SK-N-SH (cell line): ENCODE results near the gene PLEKHG2. TPM values are rescaled to one million over a fixed set of nuclear protein-coding genes. Genes with fewer than 3 reads are reported as not detected.

ENCODE experiments used
- CTCF ChIA-PET: fragments of 300-600, 350-600 bp; formaldehyde crosslinking; extraction: SDS; loops from one replicate; lab custom pipeline; 2021; lab: Yijun Ruan, JAX
- POLR2A ChIA-PET: fragments of 350-600 bp; sonication (Branson Sonifier 250); formaldehyde crosslinking; extraction: SDS; loops from one replicate; lab custom pipeline; 2020; ENCODE audit warnings: antibody characterized with exemption, inconsistent platforms; lab: Yijun Ruan, JAX
- DNase-seq: peaks from one replicate; pipeline ENCODE4 v3.0.0; 2012
- H2AFZ ChIP-seq: fragments of 200-600 bp; sonication (generic); 2 replicates; pipeline ENCODE4 v1.8.1; 2016; ENCODE audit warnings: antibody characterized with exemption, mild to moderate bottlenecking, low read depth
- H3F3A ChIP-seq: fragments of 200-600 bp; sonication (generic); replicated peaks from 2 replicates; pipeline ENCODE3; 2016; ENCODE audit warnings: antibody characterized with exemption, mild to moderate bottlenecking; ENCODE audit not compliant: insufficient read depth
- H3K27ac ChIP-seq, 2 experiments: fragments of 200-500 bp in 1 of 2; fragments of 200-600 bp in 1 of 2; sonication (Bioruptor generic) in 1 of 2; sonication (generic), shearing (Covaris generic) in 1 of 2; 2 replicates each; pipeline versions ENCODE4 v1.5.1 to v1.6.1; 2014 to 2016; ENCODE audit warnings: low read depth in 2 of 2, inconsistent platforms in 1 of 2, low read length in 1 of 2, mild to moderate bottlenecking in 1 of 2, mixed read lengths in 1 of 2
- H3K27me3 ChIP-seq: fragments of 200-600 bp; sonication (generic), shearing (Covaris generic); 2 replicates; pipeline ENCODE4 v1.6.1; 2016; ENCODE audit warnings: mixed run types; ENCODE audit not compliant: insufficient read depth
- H3K36me3 ChIP-seq, 2 experiments: fragments of 200-500 bp in 1 of 2; fragments of 200-600 bp in 1 of 2; sonication (Bioruptor generic) in 1 of 2; sonication (generic) in 1 of 2; replicated peaks in 1 of 2; 2 replicates each; pipeline versions ENCODE3 to v1.5.1; 2014 to 2016; ENCODE audit warnings: low read length in 1 of 2, mild to moderate bottlenecking in 1 of 2; ENCODE audit not compliant: insufficient read depth in 2 of 2, control insufficient read depth in 1 of 2
- H3K4me1 ChIP-seq, 2 experiments: fragments of 200-500 bp in 1 of 2; fragments of 200-600 bp in 1 of 2; sonication (Bioruptor generic) in 1 of 2; sonication (generic), shearing (Covaris generic) in 1 of 2; 2 replicates each; pipeline versions ENCODE4 v1.5.1 to v1.6.1; 2014 to 2016; ENCODE audit warnings: low read depth in 1 of 2, low read length in 1 of 2, mixed run types in 1 of 2; ENCODE audit not compliant: insufficient read depth in 2 of 2, control insufficient read depth in 1 of 2
- H3K4me2 ChIP-seq: fragments of 200-600 bp; sonication (generic), shearing (Covaris generic); 2 replicates; pipeline ENCODE4 v1.6.1; 2017; ENCODE audit warnings: mixed run types
- H3K4me3 ChIP-seq, 2 experiments: fragments of 200-500 bp in 1 of 2; fragments of 200-600 bp in 1 of 2; sonication (Bioruptor generic) in 1 of 2; sonication (generic), shearing (Covaris generic) in 1 of 2; 2 replicates each; pipeline versions ENCODE4 v1.5.1 to v1.8.1; 2014 to 2016; ENCODE audit warnings: low read depth in 2 of 2, inconsistent platforms in 1 of 2, low read length in 1 of 2, mild to moderate bottlenecking in 1 of 2, mixed read lengths in 1 of 2, moderate library complexity in 1 of 2
- H3K79me2 ChIP-seq: fragments of 200-600 bp; sonication (generic); 2 replicates; pipeline ENCODE4 v1.8.1; 2017; ENCODE audit warnings: mild to moderate bottlenecking; ENCODE audit not compliant: insufficient read depth
- H3K9ac ChIP-seq: fragments of 200-600 bp; sonication (generic); 2 replicates; pipeline ENCODE4 v1.6.1; 2017; ENCODE audit warnings: mixed run types
- H3K9me2 ChIP-seq: fragments of 200-600 bp; sonication (generic); 2 replicates; pipeline ENCODE4 v1.6.1; 2017; ENCODE audit warnings: mixed run types
- H3K9me3 ChIP-seq: fragments of 200-600 bp; sonication (generic); 2 replicates; pipeline ENCODE4 v1.6.1; 2017; ENCODE audit warnings: mixed run types, mild to moderate bottlenecking, moderate library complexity
- H4K20me1 ChIP-seq: fragments of 200-600 bp; sonication (generic); 2 replicates; pipeline ENCODE4 v1.6.1; 2017; ENCODE audit warnings: mild to moderate bottlenecking, mixed run types; ENCODE audit not compliant: insufficient read depth
- CTCF ChIP-seq: fragments of 200-600 bp; sonication (generic); IDR thresholded peaks from 2 replicates; pipeline ENCODE4 v1.6.1; 2017; ENCODE audit warnings: antibody characterized with exemption, mild to moderate bottlenecking, moderate library complexity
- FOXM1 ChIP-seq: IDR thresholded peaks from 2 replicates; pipeline ENCODE4 v1.4.0; 2012; ENCODE audit warnings: low read depth, mild to moderate bottlenecking
- GATA2 ChIP-seq: sonication (generic); formaldehyde crosslinking; IDR thresholded peaks from 2 replicates; pipeline ENCODE4 v1.5.0; 2020; ENCODE audit warnings: mild to moderate bottlenecking, missing genetic modification reagents
- JUND ChIP-seq: IDR thresholded peaks from 2 replicates; pipeline ENCODE4 v1.4.0; 2012
- NRF1 ChIP-seq: IDR thresholded peaks from 2 replicates; pipeline ENCODE4 v1.6.1; 2012; ENCODE audit warnings: low read depth, mild to moderate bottlenecking, low read length
- RAD21 ChIP-seq: IDR thresholded peaks from 2 replicates; pipeline ENCODE4 v1.6.1; 2012; ENCODE audit warnings: mild to moderate bottlenecking, low read length
- REST ChIP-seq: IDR thresholded peaks from 2 replicates; pipeline ENCODE4 v1.6.1; 2012; ENCODE audit warnings: mild to moderate bottlenecking, low read depth, low read length, moderate library complexity
- RXRA ChIP-seq: IDR thresholded peaks from 2 replicates; pipeline ENCODE4 v1.4.0; 2012; ENCODE audit warnings: low read depth, mild to moderate bottlenecking, borderline replicate concordance
- TAF1 ChIP-seq: IDR thresholded peaks from 2 replicates; pipeline ENCODE4 v1.6.1; 2012; ENCODE audit warnings: low read depth, mild to moderate bottlenecking, low read length, moderate library complexity, borderline replicate concordance
- TCF12 ChIP-seq: IDR thresholded peaks from 2 replicates; pipeline ENCODE4 v1.4.0; 2012
- WGBS: methylation state at CpG from one replicate; pipeline ENCODE4 v1.1.6; 2017; ENCODE audit warnings: low lambda C conversion rate; 5-methylcytosine and 5-hydroxymethylcytosine counted together
- polyA plus RNA-seq, 3 experiments: library from polyadenylated mRNA; depleted of rRNA; stranded (reverse); fragments of >200 nt; gene quantifications; 2 replicates each; pipeline ENCODE4 v1.2.3, GENCODE V29; 2012
- TF ChIP-seq, protein P1 (sequence below): IDR thresholded peaks from 2 replicates; pipeline ENCODE4 v1.4.0; 2012; ENCODE audit warnings: low read depth, borderline replicate concordance

The PLEKHG2 gene
- polyA plus RNA-seq, 1 of the 3 experiments (the other 2 are of a cell fraction) = 13.6 TPM

- Histone ChIP-seq H3K27ac (no peak overlapping the region), H3K79me2 (0 out of 2 replicates have a peak, but pooled peaks cover 3% of the 10 kb centered on the region), H3K9me3 (no peaks in the 10 kb centered on the region), H3K4me1 (peaks cover 7 to 15% of the 10 kb centered on the region in 2 experiments; a peak in 2 of 4 replicates), H2AFZ (no peak overlapping the region), H3K36me3 (peaks cover 25 to 39% of the 10 kb centered on the region in 2 experiments), H4K20me1 (no peaks in the 10 kb centered on the region), H3K4me2 (no peak overlapping the region)
- TF ChIP-seq CTCF (no peak), REST (no peak), GATA2 (CRISPR knock-in tag) (no peak), JUND (no peak), NRF1 (no peak), FOXM1 (no peak), RXRA (no peak), TAF1 (no peak), TCF12 (no peak), RAD21 (no peak)
- TF ChIP-seq, protein P1, sequence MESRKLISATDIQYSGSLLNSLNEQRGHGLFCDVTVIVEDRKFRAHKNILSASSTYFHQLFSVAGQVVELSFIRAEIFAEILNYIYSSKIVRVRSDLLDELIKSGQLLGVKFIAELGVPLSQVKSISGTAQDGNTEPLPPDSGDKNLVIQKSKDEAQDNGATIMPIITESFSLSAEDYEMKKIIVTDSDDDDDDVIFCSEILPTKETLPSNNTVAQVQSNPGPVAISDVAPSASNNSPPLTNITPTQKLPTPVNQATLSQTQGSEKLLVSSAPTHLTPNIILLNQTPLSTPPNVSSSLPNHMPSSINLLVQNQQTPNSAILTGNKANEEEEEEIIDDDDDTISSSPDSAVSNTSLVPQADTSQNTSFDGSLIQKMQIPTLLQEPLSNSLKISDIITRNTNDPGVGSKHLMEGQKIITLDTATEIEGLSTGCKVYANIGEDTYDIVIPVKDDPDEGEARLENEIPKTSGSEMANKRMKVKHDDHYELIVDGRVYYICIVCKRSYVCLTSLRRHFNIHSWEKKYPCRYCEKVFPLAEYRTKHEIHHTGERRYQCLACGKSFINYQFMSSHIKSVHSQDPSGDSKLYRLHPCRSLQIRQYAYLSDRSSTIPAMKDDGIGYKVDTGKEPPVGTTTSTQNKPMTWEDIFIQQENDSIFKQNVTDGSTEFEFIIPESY = no peak
- TF ChIP-seq, all 33 proteins: peak for 0
- Histone ChIP-seq H3K9ac (no peak overlapping the region), H3K4me3 (no peak overlapping the region), H3K9me2 (no peaks in the 10 kb centered on the region), H3K27me3 (no peaks in the 10 kb centered on the region), H3F3A (peaks cover 10% of the 10 kb centered on the region)
- CTCF ChIA-PET = interaction anchor here (1.1 kb wide), 1 partner anchor 29 kb away, joined by 3 read pairs; the partner anchor contains the start of gene SAMD4B
- DNase-seq = no peak
- 94% methylated on average over 5 of the region's 5 CpGs for WGBS
- POLR2A ChIA-PET = no interaction called here
These were observed 41.7 kb upstream of the PLEKHG2 start for GRCh38 chr19:39370735-39371134.
